GM12874 (cell line): ENCODE results near the gene STXBP5.

Experiments used
- CTCF ChIP-seq: IDR thresholded peaks from 2 replicates; pipeline ENCODE4 v1.5.1; 2011; ENCODE audit warnings: low read depth, mild to moderate bottlenecking, control low read depth, low read length, moderate library complexity; ENCODE audit not compliant: insufficient read depth

Gene STXBP5

DNA sequence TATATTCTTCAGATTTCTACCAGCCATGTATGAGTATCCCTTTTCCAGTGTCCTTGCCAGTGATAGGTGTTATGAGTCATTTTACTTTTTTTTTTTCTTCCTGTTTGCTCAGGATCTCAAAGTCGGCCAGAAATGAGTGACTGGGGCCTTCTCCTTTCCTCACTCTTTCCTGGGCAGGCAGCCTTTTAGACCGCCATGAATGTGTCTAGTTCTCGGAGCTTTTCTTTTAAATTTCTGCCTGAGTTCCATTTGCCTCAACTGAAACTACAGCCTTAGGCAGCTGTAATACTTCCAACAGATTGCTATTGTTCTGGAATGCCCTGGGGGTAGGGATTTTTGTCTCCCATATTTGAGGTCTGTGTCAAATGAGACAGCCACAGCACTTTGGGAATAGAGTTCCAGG lies 83.7 kb downstream of the STXBP5 start:
- TF ChIP-seq CTCF, result no peak

DNA sequence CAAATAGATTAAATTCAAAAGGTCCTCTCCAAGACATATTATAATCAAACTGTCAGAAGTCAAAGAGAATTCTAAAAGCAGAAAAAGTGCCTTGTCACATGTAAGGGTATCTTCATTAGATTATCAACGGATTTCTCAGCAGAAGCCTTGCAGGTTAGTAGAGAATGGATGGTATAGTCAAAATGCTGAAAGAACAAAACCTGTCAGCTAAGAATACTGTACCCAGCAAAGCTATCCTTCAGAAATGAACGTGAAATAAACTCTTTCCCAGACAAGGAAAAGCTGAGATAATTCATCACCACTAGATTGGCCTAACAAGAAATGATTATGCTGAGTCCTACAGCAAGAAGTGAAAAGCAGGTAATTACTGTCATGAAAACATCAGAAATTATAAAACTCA lies 92.9 kb downstream of the STXBP5 start:
- no peak for TF ChIP-seq CTCF

GRCh38 chr6:147297663-147298316 lies 93.6 kb downstream of the STXBP5 start:
- TF ChIP-seq CTCF, result no peak

- no peak for TF ChIP-seq CTCF
These were observed 94.2 kb downstream of the STXBP5 start for GRCh38 chr6:147298461-147298860.

- no peak for TF ChIP-seq CTCF
These were observed 94.8 kb downstream of the STXBP5 start for GRCh38 chr6:147299035-147299434.

GRCh38 chr6:147301070-147301469 lies 96.9 kb downstream of the STXBP5 start:
- TF ChIP-seq CTCF, result no peak

- TF ChIP-seq CTCF, result no peak
These were observed 99.8 kb downstream of the STXBP5 start for GRCh38 chr6:147304016-147304415.

DNA sequence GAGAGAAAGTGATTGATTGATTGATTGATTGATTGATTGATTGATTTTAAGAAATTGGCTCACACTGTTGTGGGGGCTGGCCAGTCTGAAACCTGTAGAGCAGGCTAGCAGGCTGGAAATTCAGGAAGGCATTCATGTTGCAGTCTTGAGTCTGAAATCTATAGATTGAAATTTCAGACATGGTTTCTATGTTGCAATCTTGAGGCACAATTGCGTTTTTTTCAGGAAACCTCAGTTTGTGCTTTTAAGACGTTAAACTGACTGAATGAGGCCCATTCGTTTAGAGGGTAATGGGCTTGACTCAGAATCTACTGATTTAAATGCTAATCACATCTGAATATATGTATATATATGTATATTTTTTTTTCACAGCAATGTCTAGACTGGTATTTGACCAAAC lies 106.3 kb downstream of the STXBP5 start:
- TF ChIP-seq CTCF, result no peak
